GM10266 (cell line): ENCODE results near the gene NSMCE1.

Experiments
- DNase-seq: peaks from one replicate; pipeline ENCODE4 v3.0.0; 2012; ENCODE audit errors: extremely low spot score
- TF ChIP-seq, protein P1 (sequence below): IDR thresholded peaks from 2 replicates; pipeline ENCODE4 v1.5.1; 2012; ENCODE audit warnings: mild to moderate bottlenecking, low read depth; ENCODE audit not compliant: control insufficient read depth, insufficient read depth; ENCODE audit errors: missing control alignments

NSMCE1 gene

GRCh38 chr16:27216297-27216885 lies 52.2 kb downstream of the NSMCE1 start:
- TF ChIP-seq, protein P1, sequence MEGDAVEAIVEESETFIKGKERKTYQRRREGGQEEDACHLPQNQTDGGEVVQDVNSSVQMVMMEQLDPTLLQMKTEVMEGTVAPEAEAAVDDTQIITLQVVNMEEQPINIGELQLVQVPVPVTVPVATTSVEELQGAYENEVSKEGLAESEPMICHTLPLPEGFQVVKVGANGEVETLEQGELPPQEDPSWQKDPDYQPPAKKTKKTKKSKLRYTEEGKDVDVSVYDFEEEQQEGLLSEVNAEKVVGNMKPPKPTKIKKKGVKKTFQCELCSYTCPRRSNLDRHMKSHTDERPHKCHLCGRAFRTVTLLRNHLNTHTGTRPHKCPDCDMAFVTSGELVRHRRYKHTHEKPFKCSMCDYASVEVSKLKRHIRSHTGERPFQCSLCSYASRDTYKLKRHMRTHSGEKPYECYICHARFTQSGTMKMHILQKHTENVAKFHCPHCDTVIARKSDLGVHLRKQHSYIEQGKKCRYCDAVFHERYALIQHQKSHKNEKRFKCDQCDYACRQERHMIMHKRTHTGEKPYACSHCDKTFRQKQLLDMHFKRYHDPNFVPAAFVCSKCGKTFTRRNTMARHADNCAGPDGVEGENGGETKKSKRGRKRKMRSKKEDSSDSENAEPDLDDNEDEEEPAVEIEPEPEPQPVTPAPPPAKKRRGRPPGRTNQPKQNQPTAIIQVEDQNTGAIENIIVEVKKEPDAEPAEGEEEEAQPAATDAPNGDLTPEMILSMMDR: no peak
- no peak for DNase-seq

GRCh38 chr16:27215660-27216059 lies 52.9 kb downstream of the NSMCE1 start:
- no peak for DNase-seq
- TF ChIP-seq, protein P1: no peak

DNA sequence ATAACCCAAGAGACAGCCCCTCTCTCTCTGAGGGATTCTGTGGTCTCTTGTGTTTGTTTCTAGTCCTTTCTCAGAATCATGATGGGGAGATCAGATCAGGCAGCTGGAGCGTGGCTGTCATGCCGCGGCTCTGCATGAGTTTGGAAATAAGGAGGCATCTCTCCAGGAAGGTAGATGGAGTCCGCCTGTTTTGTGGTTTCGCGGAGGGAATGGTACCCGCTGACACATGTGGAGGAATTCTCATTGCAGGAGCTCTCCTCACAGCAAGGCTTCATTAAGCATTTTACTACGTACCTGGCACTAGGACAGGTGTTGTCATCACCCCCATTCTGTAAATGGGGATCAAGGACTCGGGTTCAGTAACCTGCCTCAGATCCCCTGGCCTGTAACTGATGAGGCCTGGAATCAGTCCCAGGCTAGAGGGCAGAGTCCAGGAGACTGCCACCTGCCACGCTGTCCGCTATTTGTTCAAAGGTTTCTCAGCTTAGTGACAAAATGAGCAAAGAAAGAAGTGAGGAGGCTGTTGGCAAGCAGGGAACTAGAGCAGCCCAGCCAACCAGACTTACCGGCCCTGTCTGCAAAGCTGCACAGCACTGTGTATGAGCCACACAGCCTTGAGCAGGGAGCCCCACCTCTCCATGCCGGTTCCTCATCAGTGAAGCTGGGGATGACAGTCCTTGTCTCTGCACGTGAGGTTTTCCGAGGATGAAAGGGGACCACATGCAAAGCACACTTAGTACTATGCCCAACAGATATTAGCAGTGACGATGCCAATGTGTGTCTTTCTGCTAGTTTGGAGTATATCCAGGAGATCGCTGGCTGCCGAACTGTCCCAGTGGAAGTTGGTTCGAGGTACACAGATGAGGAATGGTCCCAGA lies 54.2 kb downstream of the NSMCE1 start:
- DNase-seq: no peak

DNA sequence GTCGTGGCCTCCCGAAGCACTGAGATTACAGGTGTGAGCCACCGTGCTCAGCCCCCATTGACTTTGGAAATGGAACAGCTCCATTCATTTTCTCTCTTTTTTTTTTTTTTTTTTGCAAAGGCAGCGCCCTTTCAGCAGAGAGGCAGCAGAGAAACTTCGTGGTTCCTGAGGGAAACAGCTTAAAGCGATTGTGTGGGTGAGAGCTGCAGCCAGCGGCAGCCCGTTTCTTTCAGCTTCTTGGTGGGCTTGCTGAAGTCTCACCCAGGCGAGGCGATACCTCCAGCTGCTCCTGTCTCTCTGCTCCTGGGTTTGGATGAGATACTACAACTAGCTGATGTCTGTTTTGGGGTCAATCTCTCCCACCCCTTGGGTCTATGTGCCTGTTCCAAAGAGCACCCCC lies 57.5 kb downstream of the NSMCE1 start:
- DNase-seq: no peak
- TF ChIP-seq, protein P1: no peak

More for the DNA sequence above, 54.2 kb downstream of the NSMCE1 start:
- TF ChIP-seq, protein P1: no peak

GRCh38 chr16:27210174-27210573 lies 58.4 kb downstream of the NSMCE1 start:
- TF ChIP-seq, protein P1: no peak
- DNase-seq: no peak

DNA sequence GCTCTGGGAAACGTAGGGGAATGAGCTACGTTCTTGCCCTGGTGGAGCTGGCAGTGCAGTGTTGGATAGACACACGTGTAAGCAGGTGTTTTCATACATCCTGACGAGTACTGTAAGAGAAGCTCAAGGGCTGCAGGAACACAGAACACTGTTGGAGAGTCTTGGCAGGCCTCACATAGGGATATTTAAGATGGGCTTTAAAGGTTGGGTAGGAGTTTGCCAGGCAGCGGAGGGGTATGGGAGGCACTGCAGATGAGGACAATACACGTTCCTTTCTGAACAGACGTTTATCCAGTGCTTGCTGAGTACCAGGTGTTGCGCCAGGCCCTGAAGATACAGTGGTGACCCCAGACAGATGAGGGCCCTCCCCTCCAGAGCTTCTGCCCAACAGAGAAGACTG lies 59.0 kb downstream of the NSMCE1 start:
- TF ChIP-seq, protein P1: no peak
- no peak for DNase-seq

DNA sequence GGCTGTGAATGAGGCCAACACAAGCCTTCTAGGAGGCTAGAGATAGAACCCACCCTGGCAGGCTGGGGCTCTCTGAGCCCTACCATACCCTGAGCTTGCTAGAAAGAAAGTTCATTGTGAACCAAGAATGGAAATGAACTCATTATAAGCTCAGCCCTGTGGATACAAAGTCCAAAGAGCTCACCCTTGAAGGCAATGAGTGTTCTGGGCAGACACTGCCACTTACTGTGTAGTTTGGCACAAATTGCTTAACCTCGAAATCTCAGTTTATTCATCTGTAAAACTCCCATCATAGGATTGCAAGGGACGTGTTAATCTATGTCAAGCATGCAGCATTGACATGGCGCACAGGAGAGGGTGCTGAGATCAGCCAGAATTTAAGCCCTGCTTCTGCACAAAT lies 59.8 kb downstream of the NSMCE1 start:
- no peak for DNase-seq
- TF ChIP-seq, protein P1: no peak
